ENCODE results near the gene B3GNT7. TPM values are rescaled to one million over a fixed set of nuclear protein-coding genes. Genes with fewer than 3 reads are reported as not detected.

B3GNT7 gene
- total RNA-seq, 2 donors from 2014 or later: 244 to 258 TPM

GRCh38 chr2:231418820-231419640 lies 23.5 kb downstream of the B3GNT7 start:
- no peak for DNase-seq
- Histone ChIP-seq H3K4me3 (no peak overlapping the region), H3K36me3 (no peaks in the 10 kb centered on the region), H3K27me3 (no peaks in the 10 kb centered on the region), H3K9ac (ENCODE audit: low read depth in 2 of 2, low read length in 2 of 2) (no peak overlapping the region), H3K9me3 (no peaks in the 10 kb centered on the region), H3K27ac (no peak overlapping the region), H3K4me1 (no peaks in the 10 kb centered on the region)
- TF ChIP-seq CTCF (IDR thresholded peaks at IDR 0.05): no peak
- intact Hi-C loops (cut with DNase I): no loop called here

DNA sequence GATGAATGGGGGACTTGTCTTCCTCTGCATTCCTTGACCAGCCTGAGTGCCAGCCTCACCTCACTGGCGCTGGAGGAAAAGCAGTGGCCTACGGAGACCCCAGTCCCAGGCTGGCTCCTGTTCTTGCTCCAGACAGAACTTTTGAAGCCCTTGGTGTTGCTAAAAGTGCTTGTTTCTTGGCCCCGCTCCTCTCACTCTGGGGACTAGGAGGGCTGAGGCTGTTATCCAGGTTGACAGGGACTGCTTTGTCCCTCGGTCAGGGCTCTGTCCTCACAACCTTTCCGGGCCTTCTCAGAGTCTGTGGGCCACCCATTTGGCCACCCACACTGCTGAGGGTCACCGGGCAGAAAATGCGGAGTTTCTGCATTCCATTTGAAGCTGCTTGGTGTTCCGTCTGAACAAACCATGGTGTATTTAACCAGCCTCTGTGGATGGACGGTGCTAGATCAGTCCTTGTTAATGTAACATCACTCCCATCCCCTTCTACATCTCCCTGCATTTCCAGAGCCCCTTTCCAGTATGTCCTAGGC lies 25.6 kb downstream of the B3GNT7 start:
- no peaks in the 10 kb centered on the region for H3K4me1 ChIP-seq
- no peak for DNase-seq
- H3K9me3 ChIP-seq: no peaks in the 10 kb centered on the region
- no peak for TF ChIP-seq CTCF (IDR thresholded peaks at IDR 0.05)
- H3K27ac ChIP-seq: no peak overlapping the region
- no peaks in the 10 kb centered on the region for H3K36me3 ChIP-seq
- no peak overlapping the region for H3K4me3 ChIP-seq
- no peak overlapping the region for H3K9ac ChIP-seq (ENCODE audit: low read depth in 2 of 2, low read length in 2 of 2)
- no peaks in the 10 kb centered on the region for H3K27me3 ChIP-seq
- intact Hi-C loops (cut with DNase I): no loop called here

- no peak overlapping the region for H3K9ac ChIP-seq (ENCODE audit: low read depth in 2 of 2, low read length in 2 of 2)
- intact Hi-C loops (cut with DNase I): no loop called here
- DNase-seq: no peak
- no peak for TF ChIP-seq CTCF (IDR thresholded peaks at IDR 0.05)
- H3K9me3 ChIP-seq: no peaks in the 10 kb centered on the region
- H3K27me3 ChIP-seq: no peaks in the 10 kb centered on the region
- no peaks in the 10 kb centered on the region for H3K36me3 ChIP-seq
- H3K4me1 ChIP-seq: no peaks in the 10 kb centered on the region
- H3K27ac ChIP-seq: no peak overlapping the region
- H3K4me3 ChIP-seq: no peak overlapping the region
These were observed 26.5 kb downstream of the B3GNT7 start for GRCh38 chr2:231422056-231422455.

DNA sequence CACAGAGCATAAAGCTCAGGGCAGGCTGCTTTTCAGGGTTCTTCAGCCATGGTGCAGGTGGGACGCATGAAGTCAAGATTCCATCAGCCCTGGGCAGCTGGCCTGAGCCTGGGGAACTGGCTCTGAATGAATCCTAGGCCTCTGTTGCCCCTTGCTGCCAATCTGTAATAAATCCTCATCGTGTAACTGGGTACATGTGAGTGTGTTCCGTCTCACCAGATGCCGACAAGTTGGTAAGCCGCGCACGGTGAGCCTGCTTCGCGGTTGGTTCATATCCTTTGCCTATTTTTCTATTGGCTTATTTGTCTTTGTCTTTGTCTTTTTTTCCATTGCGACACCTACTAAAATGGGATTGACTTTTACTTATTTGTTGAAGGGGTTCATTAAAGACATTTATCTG lies 27.7 kb downstream of the B3GNT7 start:
- no peaks in the 10 kb centered on the region for H3K9me3 ChIP-seq
- H3K9ac ChIP-seq (ENCODE audit: low read depth in 2 of 2, low read length in 2 of 2): no peak overlapping the region
- DNase-seq: no peak
- H3K27ac ChIP-seq: no peak overlapping the region
- H3K4me1 ChIP-seq: no peaks in the 10 kb centered on the region
- TF ChIP-seq CTCF (IDR thresholded peaks at IDR 0.05): no peak
- H3K27me3 ChIP-seq: no peaks in the 10 kb centered on the region
- H3K4me3 ChIP-seq: no peak overlapping the region
- intact Hi-C loops (cut with DNase I): no loop called here
- no peaks in the 10 kb centered on the region for H3K36me3 ChIP-seq

DNA sequence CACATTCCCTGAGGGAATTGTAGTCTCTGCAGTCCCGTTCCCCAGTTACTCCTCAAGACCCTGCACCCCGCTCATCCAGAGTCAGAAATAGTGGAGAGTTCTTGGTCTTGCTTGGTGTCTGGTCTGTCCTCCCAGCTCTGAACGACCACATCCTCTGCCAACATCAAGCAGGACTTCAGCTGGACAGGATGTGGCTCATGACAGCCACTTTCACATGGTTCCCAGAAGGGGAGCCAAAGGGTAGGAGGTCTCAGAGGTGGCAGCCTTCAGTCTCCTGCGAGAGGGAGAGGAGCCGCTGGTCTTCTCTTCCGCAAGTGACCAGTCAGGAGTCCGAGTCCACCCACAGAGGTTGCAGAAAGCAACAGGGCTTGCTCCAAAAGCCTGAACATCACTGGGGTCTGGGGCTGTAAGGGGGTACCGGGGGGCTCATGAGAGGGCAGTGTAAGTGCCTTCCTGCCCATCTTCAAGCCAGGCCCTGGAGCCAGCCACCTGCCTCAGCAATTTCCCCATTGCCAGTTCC lies 29.8 kb downstream of the B3GNT7 start:
- intact Hi-C loops (cut with DNase I): no loop called here

More for the DNA sequence above, 29.8 kb downstream of the B3GNT7 start:
- no peaks in the 10 kb centered on the region for H3K27me3 ChIP-seq
- H3K9ac ChIP-seq (ENCODE audit: low read depth in 2 of 2, low read length in 2 of 2): no peak overlapping the region
- no peaks in the 10 kb centered on the region for H3K36me3 ChIP-seq
- no peak overlapping the region for H3K4me3 ChIP-seq
- no peaks in the 10 kb centered on the region for H3K9me3 ChIP-seq
- no peak for TF ChIP-seq CTCF (IDR thresholded peaks at IDR 0.05)
- H3K4me1 ChIP-seq: no peaks in the 10 kb centered on the region
- H3K27ac ChIP-seq: no peak overlapping the region
- DNase-seq: no peak

All from colonic mucosa (tissue), 4 donors.